Measurements from ENCODE around the gene MRPS10. TPM values are rescaled to one million over a fixed set of nuclear protein-coding genes. Genes with fewer than 3 reads are reported as not detected.

MRPS10 gene
- total RNA-seq, 2 experiments from 2014 or later = 28.5 to 29.9 TPM

Other genes starting within 250 kb of the MRPS10 start
- gene TAF8, start 167.3 kb downstream of the MRPS10 start, total RNA-seq = 10 to 100 TPM; 46.2 to 50.4 TPM
- gene C6orf132, start 75.2 kb downstream of the MRPS10 start, total RNA-seq = under 1 TPM; 0.08 to 0.14 TPM
- gene GUCA1A, start 44.5 kb downstream of the MRPS10 start, total RNA-seq = not detected
- 1 to 10 TPM; 1.9 to 2.2 TPM for gene GUCA1B, start 22.9 kb downstream of the MRPS10 start, total RNA-seq
- 10 to 100 TPM; 21.4 to 21.6 TPM for gene TRERF1, start 234.1 kb upstream of the MRPS10 start, total RNA-seq

Data from activated naive CD8-positive, alpha-beta T cell treated with anti-CD3 and anti-CD28 coated beads, Interleukin-2, amount 10 ng/mL, durations not matched to agents 7 days and 5 days (primary cell).